H9 (cell line): ENCODE measurements around the gene GNL3. TPM values are rescaled to one million over a fixed set of nuclear protein-coding genes. Genes with fewer than 3 reads are reported as not detected.

ENCODE experiments used
- DNase-seq: peaks from one replicate; pipeline ENCODE4 v3.0.0-alpha.2; 2017
- H2AFZ ChIP-seq: one replicate; pipeline ENCODE4 v1.6.1; 2013; ENCODE audit warnings: mild to moderate bottlenecking, low read length, control low read depth, moderate library complexity
- H2AK5ac ChIP-seq: 2 replicates; pipeline ENCODE4 v1.6.1; 2013; ENCODE audit warnings: low read length, control low read depth, mixed read lengths; ENCODE audit not compliant: insufficient read length
- H2BK120ac ChIP-seq: one replicate; pipeline ENCODE4 v1.6.1; 2013; ENCODE audit warnings: low read depth, mild to moderate bottlenecking, low read length, control low read depth, inconsistent platforms; ENCODE audit not compliant: poor library complexity, severe bottlenecking
- H2BK12ac ChIP-seq: 2 replicates; pipeline ENCODE4 v1.6.1; 2013; ENCODE audit warnings: low read length, control low read depth, mixed read lengths, low read depth; ENCODE audit not compliant: insufficient read length
- H2BK15ac ChIP-seq: 2 replicates; pipeline ENCODE4 v1.6.1; 2013; ENCODE audit warnings: low read depth, low read length, control low read depth
- H2BK20ac ChIP-seq: one replicate; pipeline ENCODE4 v1.6.1; 2013; ENCODE audit warnings: low read depth, mild to moderate bottlenecking, low read length, control low read depth, inconsistent platforms; ENCODE audit not compliant: poor library complexity, severe bottlenecking
- H2BK5ac ChIP-seq: 2 replicates; pipeline ENCODE4 v1.6.1; 2013; ENCODE audit warnings: low read length, control low read depth, mixed read lengths; ENCODE audit not compliant: insufficient read length
- H3K14ac ChIP-seq: 2 replicates; pipeline ENCODE4 v1.6.1; 2013; ENCODE audit warnings: low read length, control low read depth; ENCODE audit not compliant: insufficient read depth
- H3K18ac ChIP-seq: 2 replicates; pipeline ENCODE4 v1.6.1; 2013; ENCODE audit warnings: low read depth, mild to moderate bottlenecking, mixed read lengths, low read length, control low read depth; ENCODE audit not compliant: insufficient read length
- H3K23ac ChIP-seq: 2 replicates; pipeline ENCODE4 v1.6.1; 2013; ENCODE audit warnings: low read length, control low read depth, mixed read lengths, low read depth; ENCODE audit not compliant: insufficient read length
- H3K23me2 ChIP-seq: 2 replicates; pipeline ENCODE4 v1.6.1; 2013; ENCODE audit warnings: low read depth, mild to moderate bottlenecking, mixed read lengths, low read length, control low read depth; ENCODE audit not compliant: insufficient read length, poor library complexity, severe bottlenecking
- H3K27ac ChIP-seq: 2 replicates; pipeline ENCODE4 v1.5.1; 2013; ENCODE audit warnings: low read length, control low read depth, mixed read lengths, low read depth; ENCODE audit not compliant: insufficient read length
- H3K27me3 ChIP-seq: 2 replicates; pipeline ENCODE4 v1.6.1; 2013; ENCODE audit warnings: low read length, control low read depth, inconsistent platforms; ENCODE audit not compliant: insufficient read depth
- H3K4ac ChIP-seq: 2 replicates; pipeline ENCODE4 v1.6.1; 2013; ENCODE audit warnings: low read depth, mild to moderate bottlenecking, control low read depth, inconsistent platforms, low read length, moderate library complexity
- H3K4me1 ChIP-seq: 2 replicates; pipeline ENCODE4 v1.6.1; 2013; ENCODE audit warnings: low read length, control low read depth, inconsistent platforms; ENCODE audit not compliant: insufficient read depth
- H3K4me2 ChIP-seq: 2 replicates; pipeline ENCODE4 v1.6.1; 2013; ENCODE audit warnings: low read length, control low read depth, mixed read lengths; ENCODE audit not compliant: insufficient read length, insufficient read depth
- H3K56ac ChIP-seq: 2 replicates; pipeline ENCODE4 v1.6.1; 2013; ENCODE audit warnings: low read depth, mild to moderate bottlenecking, mixed read lengths, low read length, control low read depth; ENCODE audit not compliant: insufficient read length
- H3K79me1 ChIP-seq: 2 replicates; pipeline ENCODE4 v1.6.1; 2013; ENCODE audit warnings: low read depth, mild to moderate bottlenecking, moderate library complexity, low read length, control low read depth, inconsistent platforms; ENCODE audit not compliant: insufficient read depth, poor library complexity, severe bottlenecking
- H3K79me2 ChIP-seq: 2 replicates; pipeline ENCODE4 v1.6.1; 2013; ENCODE audit warnings: low read length, control low read depth, inconsistent platforms; ENCODE audit not compliant: insufficient read depth
- H3K9ac ChIP-seq: 2 replicates; pipeline ENCODE4 v1.6.1; 2013; ENCODE audit warnings: low read length, control low read depth, mixed read lengths; ENCODE audit not compliant: insufficient read length; ENCODE audit errors: extremely low read depth
- H3K9me3 ChIP-seq: one replicate; pipeline ENCODE4 v1.6.1; 2013; ENCODE audit warnings: low read depth, low read length, inconsistent platforms; ENCODE audit not compliant: control insufficient read depth
- H3T11ph ChIP-seq: one replicate; pipeline ENCODE4 v1.6.1; 2013; ENCODE audit warnings: mild to moderate bottlenecking, low read length, control low read depth, inconsistent platforms
- H4K20me1 ChIP-seq: one replicate; pipeline ENCODE4 v1.6.1; 2013; ENCODE audit not compliant: control insufficient read depth, insufficient read length, insufficient read depth
- H4K5ac ChIP-seq: 2 replicates; pipeline ENCODE4 v1.6.1; 2013; ENCODE audit warnings: low read depth, mild to moderate bottlenecking, mixed read lengths, low read length, control low read depth; ENCODE audit not compliant: insufficient read length
- H4K8ac ChIP-seq: replicated peaks from 2 replicates; pipeline ENCODE4 v1.6.1; 2013; ENCODE audit warnings: low read length, control low read depth, mixed read lengths, low read depth; ENCODE audit not compliant: insufficient read length
- H4K91ac ChIP-seq: 2 replicates; pipeline ENCODE4 v1.6.1; 2013; ENCODE audit warnings: low read depth, mild to moderate bottlenecking, moderate library complexity, mixed read lengths, low read length, control low read depth; ENCODE audit not compliant: insufficient read length
- H3K27ac Mint-ChIP-seq, 3 experiments: 2 replicates in 2 of 3; 3 replicates in 1 of 3; pipeline ENCODE4 v1.8.0; 2020 to 2021; ENCODE audit warnings: mixed read lengths in 3 of 3, mild to moderate bottlenecking in 1 of 3, moderate library complexity in 1 of 3
- H3K27me3 Mint-ChIP-seq: 2 replicates; pipeline ENCODE4 v1.8.0; 2021; ENCODE audit warnings: low read depth, mild to moderate bottlenecking, moderate library complexity, mixed read lengths
- H3K36me3 Mint-ChIP-seq, 3 experiments: 2 replicates in 2 of 3; 3 replicates in 1 of 3; pipeline ENCODE4 v1.8.0; 2020 to 2021; ENCODE audit warnings: low read depth in 3 of 3, mixed read lengths in 3 of 3; ENCODE audit not compliant: insufficient read depth in 1 of 3
- H3K4me1 Mint-ChIP-seq, 2 experiments: 2 replicates each; pipeline ENCODE4 v1.8.0; 2020; ENCODE audit warnings: mixed read lengths in 2 of 2
- H3K4me3 Mint-ChIP-seq, 2 experiments: 2 replicates in 1 of 2; 3 replicates in 1 of 2; pipeline ENCODE4 v1.8.0; 2020 to 2021; ENCODE audit warnings: mild to moderate bottlenecking in 2 of 2, mixed read lengths in 2 of 2, moderate library complexity in 1 of 2
- H3K9me3 Mint-ChIP-seq, 2 experiments: 2 replicates in 1 of 2; 3 replicates in 1 of 2; pipeline ENCODE4 v1.8.0; 2020; ENCODE audit warnings: mild to moderate bottlenecking in 2 of 2, mixed read lengths in 2 of 2, moderate library complexity in 1 of 2
- CTCF ChIP-seq: fragments of 200-600 bp; sonication (generic); conservative IDR thresholded peaks from 3 replicates; pipeline ENCODE4 v1.8.0; 2021; ENCODE audit warnings: antibody characterized with exemption, mild to moderate bottlenecking
- WGBS: extraction: QIAGEN DNeasy Blood & Tissue Kit; methylation state at CpG from one replicate; pipeline ENCODE4 v1.1.7; 2013; ENCODE audit warnings: missing lambda C conversion rate, low lambda C conversion rate, mixed read lengths; ENCODE audit not compliant: insufficient read length; ENCODE audit errors: extremely low coverage; 5-methylcytosine and 5-hydroxymethylcytosine counted together
- total RNA-seq: library from RNA; stranded (reverse); gene quantifications from 2 replicates; pipeline ENCODE4 v1.2.1, GENCODE V29; 2021

The GNL3 gene
- total RNA-seq, 1 experiment from 2014 or later, result 250 TPM

DNA sequence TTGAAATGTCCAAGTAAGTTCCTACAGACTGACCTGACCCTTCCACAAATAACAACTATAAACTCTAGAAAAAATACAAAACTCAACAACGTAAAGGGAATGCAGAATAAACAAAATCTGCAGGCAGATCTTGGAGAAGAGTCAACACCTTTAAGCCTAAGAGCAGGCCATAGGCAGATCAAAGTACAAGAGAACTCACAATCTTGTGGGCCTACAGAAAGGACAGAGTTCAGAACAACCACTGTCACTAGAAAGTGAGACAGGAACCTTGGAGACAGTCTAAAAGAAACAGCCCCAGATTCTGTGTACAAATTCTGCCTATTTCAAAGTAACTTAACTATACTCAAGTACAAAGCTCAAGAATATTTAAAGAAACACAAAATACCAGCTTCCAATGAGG is 53.9 kb downstream of the GNL3 start:
- Histone ChIP-seq H2BK20ac (no peak overlapping the region), H2AK5ac (no peak overlapping the region), H4K20me1 (no peaks in the 10 kb centered on the region), H3T11ph (no peak overlapping the region), H3K79me2 (no peaks in the 10 kb centered on the region), H4K91ac (no peak overlapping the region), H3K4me2 (no peak overlapping the region), H4K5ac (no peak overlapping the region), H3K14ac (no peak overlapping the region), H2BK12ac (no peak overlapping the region), H2BK15ac (no peak overlapping the region), H2AFZ (no peak overlapping the region), H3K27ac (no peak overlapping the region), H2BK120ac (no peak overlapping the region), H3K27me3 (no peaks in the 10 kb centered on the region), H3K23ac (no peak overlapping the region), H3K79me1 (no peaks in the 10 kb centered on the region), H2BK5ac (no peak overlapping the region), H3K9me3 (no peaks in the 10 kb centered on the region), H3K18ac (no peak overlapping the region), H3K4me1 (no peaks in the 10 kb centered on the region), H4K8ac (no peak overlapping the region), H3K56ac (no peak overlapping the region), H3K9ac (no peak overlapping the region), H3K23me2 (no peaks in the 10 kb centered on the region), H3K4ac (no peak overlapping the region)
- H3K4me1 Mint-ChIP-seq, result no peaks in the 10 kb centered on the region
- H3K9me3 Mint-ChIP-seq, result no peaks in the 10 kb centered on the region; a peak in 1 of 5 replicates
- no peak overlapping the region for H3K4me3 Mint-ChIP-seq
- no peaks in the 10 kb centered on the region for H3K27me3 Mint-ChIP-seq
- peaks cover 34 to 83% (median 81%) of the 10 kb centered on the region in 3 experiments; a peak in 6 of 7 replicates for H3K36me3 Mint-ChIP-seq
- no CpG with 5 or more reads among the region's 1 CpG for WGBS
- DNase-seq, result no peak
- TF ChIP-seq CTCF, result no peak
- H3K27ac Mint-ChIP-seq, result no peak overlapping the region
